Hematopoietic multipotent progenitor cell (in vitro differentiated cells): ENCODE measurements around the gene TRIM44. TPM values are rescaled to one million over a fixed set of nuclear protein-coding genes. Genes with fewer than 3 reads are reported as not detected.
"Not testable (repeated sequence)": the region's sequence is repeated elsewhere in the genome, so short reads cannot be mapped to it uniquely, and the experiment has no call there.

Experiments used
- DNase-seq, 3 donors: peaks; one replicate each; pipeline ENCODE4 v3.0.0-alpha.2; 2011 to 2015; ENCODE audit warnings: low read depth in 2 of 3, low spot score in 2 of 3
- total RNA-seq: library from RNA; depleted of rRNA; stranded (reverse); fragments of >200 nt; gene quantifications from one replicate; pipeline ENCODE4 v1.2.3, GENCODE V29; 2012

TRIM44 gene
- total RNA-seq, 1 donor: 28.0 TPM

GRCh38 chr11:35668350-35668749 is 5.8 kb downstream of the TRIM44 start:
- not testable (repeated sequence) for DNase-seq

- DNase-seq: no peak
Measured at GRCh38 chr11:35671396-35672127, 9.0 kb downstream of the TRIM44 start.

GRCh38 chr11:35672608-35673007 is 10.0 kb downstream of the TRIM44 start:
- no peak for DNase-seq

- DNase-seq: no peak
Measured at GRCh38 chr11:35675901-35676610, 13.5 kb downstream of the TRIM44 start.

- DNase-seq: no peak
Measured at GRCh38 chr11:35676611-35676965, 14.0 kb downstream of the TRIM44 start.

GRCh38 chr11:35677904-35678303 is 15.3 kb downstream of the TRIM44 start:
- DNase-seq: no peak

- no peak for DNase-seq
Measured at GRCh38 chr11:35678471-35678870, 15.9 kb downstream of the TRIM44 start.

GRCh38 chr11:35678975-35679374 is 16.4 kb downstream of the TRIM44 start:
- no peak for DNase-seq

- DNase-seq: peak in 2 of 3 donors; percentile 14 to 42
Measured at GRCh38 chr11:35680506-35680905, 17.9 kb downstream of the TRIM44 start.

- no peak for DNase-seq
Measured at GRCh38 chr11:35681163-35681767, 18.7 kb downstream of the TRIM44 start.

- peak in 1 of 3 donors; percentile 10 for DNase-seq
Measured at GRCh38 chr11:35682230-35683173, 19.9 kb downstream of the TRIM44 start.

- no peak for DNase-seq
Measured at GRCh38 chr11:35683728-35684339, 21.3 kb downstream of the TRIM44 start.

- no peak for DNase-seq
Measured at GRCh38 chr11:35688023-35688422, 25.4 kb downstream of the TRIM44 start.

- DNase-seq: no peak
Measured at GRCh38 chr11:35689081-35689996, 26.8 kb downstream of the TRIM44 start.

- DNase-seq: no peak
Measured at GRCh38 chr11:35702126-35702525, 39.6 kb downstream of the TRIM44 start.

GRCh38 chr11:35709376-35709775 is 46.8 kb downstream of the TRIM44 start:
- no peak for DNase-seq

- DNase-seq: no peak
Measured at GRCh38 chr11:35711173-35711910, 48.8 kb downstream of the TRIM44 start.

- no peak for DNase-seq
Measured at GRCh38 chr11:35711924-35712323, 49.3 kb downstream of the TRIM44 start.

GRCh38 chr11:35712533-35712932 is 50.0 kb downstream of the TRIM44 start:
- DNase-seq: no peak
